OCI-LY1 (cell line): Measurements from ENCODE around the gene MGAT5B.

Source experiments
- H2AFZ ChIP-seq: fragments of 200-600 bp; sonication (generic), shearing (Covaris generic); 2 replicates; pipeline ENCODE4 v1.6.0; 2014; ENCODE audit warnings: antibody characterized with exemption, mild to moderate bottlenecking, low read length
- H3F3A ChIP-seq: fragments of 200-600 bp; sonication (generic), shearing (Covaris generic); 2 replicates; pipeline ENCODE4 v1.6.0; 2014; ENCODE audit warnings: mild to moderate bottlenecking, antibody characterized with exemption, low read length, moderate library complexity; ENCODE audit not compliant: insufficient read depth
- H3K27ac ChIP-seq: fragments of 200-600 bp; sonication (generic); 2 replicates; pipeline ENCODE4 v1.5.1; 2014; ENCODE audit warnings: low read length, mixed run types, mild to moderate bottlenecking, low read depth; ENCODE audit not compliant: poor library complexity, severe bottlenecking
- H3K27me3 ChIP-seq: fragments of 200-600 bp; sonication (generic); 2 replicates; pipeline ENCODE4 v1.6.0; 2014; ENCODE audit warnings: antibody characterized with exemption, mild to moderate bottlenecking, low read length, moderate library complexity; ENCODE audit not compliant: insufficient read depth
- H3K36me3 ChIP-seq: fragments of 200-600 bp; sonication (generic); 2 replicates; pipeline ENCODE4 v1.6.1; 2014; ENCODE audit warnings: mild to moderate bottlenecking, antibody characterized with exemption, low read length, moderate library complexity, mixed read lengths; ENCODE audit not compliant: insufficient read depth
- H3K4me1 ChIP-seq: fragments of 200-600 bp; sonication (generic); 2 replicates; pipeline ENCODE4 v1.5.1; 2014; ENCODE audit warnings: mild to moderate bottlenecking, low read length, moderate library complexity; ENCODE audit not compliant: insufficient read depth, severe bottlenecking
- H3K4me2 ChIP-seq: fragments of 200-600 bp; sonication (generic), shearing (Covaris generic); 2 replicates; pipeline ENCODE4 v1.6.1; 2014; ENCODE audit warnings: low read length
- H3K4me3 ChIP-seq: fragments of 200-600 bp; sonication (generic); 2 replicates; pipeline ENCODE4 v1.5.1; 2014; ENCODE audit warnings: low read length, low read depth, mild to moderate bottlenecking, mixed read lengths; ENCODE audit not compliant: poor library complexity, severe bottlenecking
- H3K79me2 ChIP-seq: fragments of 200-600 bp; shearing (Covaris generic); 2 replicates; pipeline ENCODE4 v1.6.1; 2016; ENCODE audit warnings: mixed run types, low read length, mixed read lengths; ENCODE audit not compliant: insufficient read depth
- H3K9ac ChIP-seq: fragments of 200-600 bp; sonication (generic), shearing (Covaris generic); 2 replicates; pipeline ENCODE4 v1.6.1; 2014; ENCODE audit warnings: mild to moderate bottlenecking, low read length, mixed read lengths
- H3K9me2 ChIP-seq: fragments of 200-600 bp; sonication (generic), shearing (Covaris generic); 2 replicates; pipeline ENCODE4 v1.6.1; 2014; ENCODE audit warnings: low read depth, mild to moderate bottlenecking, low read length, mixed read lengths
- H3K9me3 ChIP-seq: fragments of 200-600 bp; shearing (Covaris generic); 2 replicates; pipeline ENCODE4 v1.6.1; 2014; ENCODE audit warnings: low read length, mixed read lengths
- H4K20me1 ChIP-seq: fragments of 200-600 bp; sonication (generic), shearing (Covaris generic); 2 replicates; pipeline ENCODE4 v1.6.0; 2016; ENCODE audit warnings: mild to moderate bottlenecking, low read length; ENCODE audit not compliant: insufficient read depth
- EZH2 ChIP-seq: fragments of 200-600 bp; sonication (generic), shearing (Covaris generic); IDR thresholded peaks from 2 replicates; pipeline ENCODE4 v1.8.0; 2017; ENCODE audit warnings: borderline replicate concordance, mixed run types, mild to moderate bottlenecking, antibody characterized with exemption, low read length, moderate library complexity, mixed read lengths
- TF ChIP-seq, protein P1 (sequence below): fragments of 200-600 bp; sonication (generic), shearing (Covaris generic); IDR thresholded peaks from 2 replicates; pipeline ENCODE4 v1.5.1; 2017; ENCODE audit warnings: mild to moderate bottlenecking, antibody characterized with exemption, low read length, moderate library complexity, mixed read lengths

The MGAT5B gene

GRCh38 chr17:76966486-76967181, 98.4 kb downstream of the MGAT5B start:
- peaks cover 71% of the 10 kb centered on the region for H3K36me3 ChIP-seq
- H3K9me2 ChIP-seq: no peaks in the 10 kb centered on the region
- peak overlapping the region; percentile 89 for H3K4me2 ChIP-seq
- peak overlapping the region; percentile 97 for H3K4me3 ChIP-seq
- H3K4me1 ChIP-seq: peaks cover 45% of the 10 kb centered on the region
- H4K20me1 ChIP-seq: no peaks in the 10 kb centered on the region
- 0 out of 2 replicates have a peak, but pooled peaks cover 3% of the 10 kb centered on the region for H3K9me3 ChIP-seq
- H3F3A ChIP-seq: no peaks in the 10 kb centered on the region
- H3K27ac ChIP-seq: peak overlapping the region; percentile 96
- TF ChIP-seq, protein P1, sequence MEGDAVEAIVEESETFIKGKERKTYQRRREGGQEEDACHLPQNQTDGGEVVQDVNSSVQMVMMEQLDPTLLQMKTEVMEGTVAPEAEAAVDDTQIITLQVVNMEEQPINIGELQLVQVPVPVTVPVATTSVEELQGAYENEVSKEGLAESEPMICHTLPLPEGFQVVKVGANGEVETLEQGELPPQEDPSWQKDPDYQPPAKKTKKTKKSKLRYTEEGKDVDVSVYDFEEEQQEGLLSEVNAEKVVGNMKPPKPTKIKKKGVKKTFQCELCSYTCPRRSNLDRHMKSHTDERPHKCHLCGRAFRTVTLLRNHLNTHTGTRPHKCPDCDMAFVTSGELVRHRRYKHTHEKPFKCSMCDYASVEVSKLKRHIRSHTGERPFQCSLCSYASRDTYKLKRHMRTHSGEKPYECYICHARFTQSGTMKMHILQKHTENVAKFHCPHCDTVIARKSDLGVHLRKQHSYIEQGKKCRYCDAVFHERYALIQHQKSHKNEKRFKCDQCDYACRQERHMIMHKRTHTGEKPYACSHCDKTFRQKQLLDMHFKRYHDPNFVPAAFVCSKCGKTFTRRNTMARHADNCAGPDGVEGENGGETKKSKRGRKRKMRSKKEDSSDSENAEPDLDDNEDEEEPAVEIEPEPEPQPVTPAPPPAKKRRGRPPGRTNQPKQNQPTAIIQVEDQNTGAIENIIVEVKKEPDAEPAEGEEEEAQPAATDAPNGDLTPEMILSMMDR: no peak
- no peak for TF ChIP-seq EZH2
- peaks cover 31% of the 10 kb centered on the region for H3K79me2 ChIP-seq
- H2AFZ ChIP-seq: no peak overlapping the region
- H3K27me3 ChIP-seq: no peaks in the 10 kb centered on the region
- H3K9ac ChIP-seq: peak overlapping the region; percentile 97

DNA sequence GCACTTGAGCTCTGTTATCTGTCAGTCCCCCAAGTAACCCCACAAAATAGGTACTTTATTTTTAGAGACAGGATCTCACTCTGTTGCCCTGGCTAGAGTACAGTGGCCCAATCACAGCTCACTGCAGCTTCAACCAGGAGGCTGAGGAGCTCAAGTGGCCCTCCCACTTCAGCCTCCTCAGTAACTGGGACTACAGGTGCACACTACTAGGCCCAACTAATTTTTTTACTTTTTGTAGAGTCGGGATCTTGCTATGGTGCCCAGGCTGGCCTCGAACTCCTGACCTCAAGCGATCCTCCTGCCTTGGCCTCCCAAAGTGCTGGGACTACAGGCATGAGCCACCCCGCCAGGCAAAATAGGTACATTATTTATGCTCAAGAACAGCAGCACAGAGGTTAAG, 99.6 kb downstream of the MGAT5B start:
- Histone ChIP-seq H3K36me3 (peaks cover 60% of the 10 kb centered on the region), H3K4me1 (peaks cover 45% of the 10 kb centered on the region), H3K9ac (peak overlapping the region; percentile 97), H4K20me1 (no peaks in the 10 kb centered on the region), H3K9me3 (0 out of 2 replicates have a peak, but pooled peaks cover 3% of the 10 kb centered on the region), H3K4me2 (peak overlapping the region; percentile 89), H3F3A (no peaks in the 10 kb centered on the region), H2AFZ (no peak overlapping the region), H3K27ac (peak overlapping the region; percentile 96), H3K4me3 (peak overlapping the region; percentile 97), H3K27me3 (no peaks in the 10 kb centered on the region), H3K79me2 (peaks cover 31% of the 10 kb centered on the region), H3K9me2 (no peaks in the 10 kb centered on the region)
- TF ChIP-seq, protein P1: no peak
- TF ChIP-seq EZH2: no peak

DNA sequence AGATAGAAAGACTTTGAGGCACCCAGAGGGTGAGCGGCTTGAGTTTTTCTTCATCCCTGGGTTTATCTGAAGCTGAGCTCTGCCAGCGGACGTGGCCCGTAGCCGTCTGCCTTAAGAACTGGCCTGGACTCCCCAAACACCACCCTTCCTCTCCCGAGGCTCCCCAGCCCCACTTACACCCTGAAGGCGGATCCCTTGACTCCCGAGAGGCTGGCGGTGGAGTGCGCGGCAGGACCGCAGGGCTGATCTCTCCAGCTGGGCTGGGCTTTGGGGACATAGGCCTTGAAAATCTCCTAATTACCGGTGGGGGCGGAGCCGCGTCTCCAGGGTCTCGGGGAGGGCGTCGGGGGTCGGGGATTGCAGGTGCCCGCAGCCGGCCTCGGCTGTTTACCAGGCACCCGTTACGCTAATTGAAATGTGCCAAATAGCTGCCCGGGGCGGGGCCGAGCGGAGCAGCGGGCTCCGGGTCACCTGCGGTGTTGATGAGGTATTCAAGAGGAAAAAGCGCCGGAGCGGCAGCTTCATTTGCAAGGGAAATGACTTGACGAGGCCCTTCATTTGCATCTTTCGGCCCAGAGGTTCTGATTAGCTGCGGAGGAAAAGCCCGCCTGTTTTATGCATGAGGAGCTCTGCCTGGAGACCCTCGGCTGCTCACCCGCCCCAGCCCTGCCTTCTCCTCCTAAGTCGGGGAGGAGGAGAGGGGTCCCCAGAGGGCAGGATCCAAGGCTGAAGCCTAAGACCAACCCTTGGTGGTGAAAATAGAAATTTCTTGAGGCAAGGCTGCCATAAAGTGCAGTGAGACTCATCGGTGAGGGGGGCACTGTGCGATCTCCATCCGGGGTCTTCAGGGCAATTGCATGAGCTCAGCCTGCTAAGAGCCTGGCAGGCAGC, 100.7 kb downstream of the MGAT5B start:
- H3K4me3 ChIP-seq: peak overlapping the region; percentile 97

More for the DNA sequence above, 100.7 kb downstream of the MGAT5B start:
- Histone ChIP-seq H3K4me2 (peak overlapping the region; percentile 90), H3F3A (no peaks in the 10 kb centered on the region), H3K27ac (peak overlapping the region; percentile 96), H3K4me1 (peaks cover 45% of the 10 kb centered on the region), H3K79me2 (peaks cover 31% of the 10 kb centered on the region), H3K36me3 (peaks cover 48% of the 10 kb centered on the region), H3K9me3 (0 out of 2 replicates have a peak, but pooled peaks cover 3% of the 10 kb centered on the region), H3K27me3 (no peaks in the 10 kb centered on the region), H2AFZ (no peak overlapping the region), H3K9me2 (no peaks in the 10 kb centered on the region), H4K20me1 (no peaks in the 10 kb centered on the region), H3K9ac (peak overlapping the region; percentile 97)
- no peak for TF ChIP-seq EZH2
- TF ChIP-seq, protein P1: no peak
